HEK293 (cell line): Measurements from ENCODE around the gene LYST.

Experiments used
- AEBP2 ChIP-seq: fragments of 450-650 bp; formaldehyde crosslinking; IDR thresholded peaks from 2 replicates; pipeline ENCODE4 v1.5.1; 2016; ENCODE audit warnings: missing biosample characterization, missing genetic modification characterization, borderline replicate concordance
- BCL11A ChIP-seq: fragments of 450-650 bp; formaldehyde crosslinking; IDR thresholded peaks from 2 replicates; pipeline ENCODE4 v1.5.1; 2016; ENCODE audit warnings: low read depth, missing biosample characterization, missing genetic modification characterization
- BCL11B ChIP-seq: fragments of 450-650 bp; formaldehyde crosslinking; IDR thresholded peaks from 2 replicates; pipeline ENCODE4 v1.5.1; 2016; ENCODE audit warnings: low read depth, missing biosample characterization, missing genetic modification characterization
- INSM2 ChIP-seq: fragments of 450-650 bp; formaldehyde crosslinking; IDR thresholded peaks from 2 replicates; pipeline ENCODE4 v1.5.1; 2016; ENCODE audit warnings: missing biosample characterization, missing genetic modification characterization
- KLF16 ChIP-seq: fragments of 450-650 bp; formaldehyde crosslinking; IDR thresholded peaks from 2 replicates; pipeline ENCODE4 v1.5.1; 2017; ENCODE audit warnings: missing biosample characterization, missing genetic modification characterization
- SCRT1 ChIP-seq: fragments of 450-650 bp; formaldehyde crosslinking; IDR thresholded peaks from 2 replicates; pipeline ENCODE4 v1.5.1; 2016; ENCODE audit warnings: missing biosample characterization, missing genetic modification characterization, borderline replicate concordance
- ZBTB17 ChIP-seq: fragments of 450-650 bp; formaldehyde crosslinking; IDR thresholded peaks from 2 replicates; pipeline ENCODE4 v1.5.1; 2016; ENCODE audit warnings: missing biosample characterization, missing genetic modification characterization
- ZBTB44 ChIP-seq: fragments of 450-650 bp; IDR thresholded peaks from 2 replicates; pipeline ENCODE4 v1.5.1; 2018; ENCODE audit warnings: missing biosample characterization, mild to moderate bottlenecking, missing genetic modification characterization
- ZBTB49 ChIP-seq: fragments of 450-650 bp; formaldehyde crosslinking; IDR thresholded peaks from 2 replicates; pipeline ENCODE4 v1.5.1; 2016; ENCODE audit warnings: missing biosample characterization, missing genetic modification characterization, low read depth
- ZFP41 ChIP-seq: fragments of 450-650 bp; formaldehyde crosslinking; IDR thresholded peaks from 2 replicates; pipeline ENCODE4 v1.5.1; 2016; ENCODE audit warnings: missing biosample characterization, missing genetic modification characterization, borderline replicate concordance
- ZNF138 ChIP-seq: fragments of 450-650 bp; formaldehyde crosslinking; IDR thresholded peaks from 2 replicates; pipeline ENCODE4 v1.5.1; 2016; ENCODE audit warnings: missing biosample characterization, missing genetic modification characterization, borderline replicate concordance
- ZNF175 ChIP-seq: fragments of 450-650 bp; formaldehyde crosslinking; IDR thresholded peaks from 2 replicates; pipeline ENCODE4 v1.5.1; 2016; ENCODE audit warnings: missing biosample characterization, missing genetic modification characterization
- ZNF335 ChIP-seq: fragments of 450-650 bp; formaldehyde crosslinking; conservative IDR thresholded peaks from 2 replicates; pipeline ENCODE4 v1.5.1; 2016; ENCODE audit warnings: missing biosample characterization, missing genetic modification characterization
- ZNF341 ChIP-seq: fragments of 450-650 bp; formaldehyde crosslinking; IDR thresholded peaks from 2 replicates; pipeline ENCODE4; 2016; ENCODE audit warnings: low read depth, missing biosample characterization, missing genetic modification characterization
- ZNF433 ChIP-seq: fragments of 450-650 bp; formaldehyde crosslinking; IDR thresholded peaks from 2 replicates; pipeline ENCODE4 v1.5.1; 2016; ENCODE audit warnings: missing biosample characterization, missing genetic modification characterization, low read depth
- ZNF48 ChIP-seq: fragments of 450-650 bp; formaldehyde crosslinking; IDR thresholded peaks from 2 replicates; pipeline ENCODE4 v1.5.1; 2016; ENCODE audit warnings: missing biosample characterization, missing genetic modification characterization
- ZNF510 ChIP-seq: fragments of 450-650 bp; formaldehyde crosslinking; IDR thresholded peaks from 2 replicates; pipeline ENCODE4 v1.5.1; 2018; ENCODE audit warnings: mild to moderate bottlenecking, missing genetic modification characterization, missing biosample characterization; ENCODE audit not compliant: insufficient replicate concordance
- ZNF514 ChIP-seq: fragments of 450-650 bp; formaldehyde crosslinking; IDR thresholded peaks from 2 replicates; pipeline ENCODE4 v1.5.1; 2016; ENCODE audit warnings: missing biosample characterization, missing genetic modification characterization
- ZNF521 ChIP-seq: fragments of 450-650 bp; formaldehyde crosslinking; IDR thresholded peaks from 2 replicates; pipeline ENCODE4 v1.5.1; 2017; ENCODE audit warnings: missing biosample characterization, mild to moderate bottlenecking, missing genetic modification characterization
- ZNF558 ChIP-seq: fragments of 450-650 bp; formaldehyde crosslinking; IDR thresholded peaks from 2 replicates; pipeline ENCODE4 v1.5.1; 2016; ENCODE audit warnings: missing biosample characterization, missing genetic modification characterization
- ZNF571 ChIP-seq: fragments of 450-650 bp; formaldehyde crosslinking; IDR thresholded peaks from 2 replicates; pipeline ENCODE4 v1.5.0; 2017; ENCODE audit warnings: missing biosample characterization, missing genetic modification characterization
- ZNF580 ChIP-seq: fragments of 450-650 bp; formaldehyde crosslinking; IDR thresholded peaks from 2 replicates; pipeline ENCODE4 v1.5.1; 2016; ENCODE audit warnings: missing biosample characterization, missing genetic modification characterization
- ZNF600 ChIP-seq: fragments of 450-650 bp; formaldehyde crosslinking; IDR thresholded peaks from 2 replicates; pipeline ENCODE4 v1.5.1; 2016; ENCODE audit warnings: missing biosample characterization, missing genetic modification characterization
- ZNF623 ChIP-seq: fragments of 450-650 bp; formaldehyde crosslinking; IDR thresholded peaks from 2 replicates; pipeline ENCODE4 v1.5.1; 2016; ENCODE audit warnings: missing biosample characterization, missing genetic modification characterization
- ZNF654 ChIP-seq: fragments of 450-650 bp; formaldehyde crosslinking; IDR thresholded peaks from 2 replicates; pipeline ENCODE4 v1.5.1; 2016; ENCODE audit warnings: low read depth, missing biosample characterization, missing genetic modification characterization
- ZNF658 ChIP-seq: fragments of 450-650 bp; formaldehyde crosslinking; IDR thresholded peaks from 2 replicates; pipeline ENCODE4; 2016; ENCODE audit warnings: missing biosample characterization, missing genetic modification characterization
- ZNF664 ChIP-seq: fragments of 450-650 bp; formaldehyde crosslinking; IDR thresholded peaks from 2 replicates; pipeline ENCODE4 v1.5.1; 2016; ENCODE audit warnings: missing biosample characterization, missing genetic modification characterization
- ZNF707 ChIP-seq: fragments of 450-650 bp; formaldehyde crosslinking; IDR thresholded peaks from 2 replicates; pipeline ENCODE4 v1.5.1; 2016; ENCODE audit warnings: missing biosample characterization, missing genetic modification characterization
- ZNF792 ChIP-seq: fragments of 450-650 bp; formaldehyde crosslinking; IDR thresholded peaks from 2 replicates; pipeline ENCODE4 v1.5.1; 2016; ENCODE audit warnings: missing biosample characterization, missing genetic modification characterization
- ZNF830 ChIP-seq: fragments of 450-650 bp; IDR thresholded peaks from 2 replicates; pipeline ENCODE4 v1.5.0; 2018; ENCODE audit warnings: missing biosample characterization, missing genetic modification characterization, low read depth, mild to moderate bottlenecking, moderate library complexity
- ZSCAN16 ChIP-seq: fragments of 450-650 bp; formaldehyde crosslinking; IDR thresholded peaks from 2 replicates; pipeline ENCODE4 v1.5.1; 2016; ENCODE audit warnings: missing biosample characterization, missing genetic modification characterization
- ZSCAN30 ChIP-seq: fragments of 450-650 bp; IDR thresholded peaks from 2 replicates; pipeline ENCODE4 v1.5.1; 2018; ENCODE audit warnings: missing biosample characterization, mild to moderate bottlenecking, missing genetic modification characterization, moderate library complexity

LYST gene

GRCh38 chr1:235632506-235633401 lies 234.0 kb downstream of the LYST start (continued):
- TF ChIP-seq ZNF792 = peak; percentile 63; the same call in 1 of the 2 replicates
- no peak for TF ChIP-seq ZNF571 (tag by site-specific recombination)
- no peak for TF ChIP-seq ZNF510 (tag by site-specific recombination)
- TF ChIP-seq ZNF433 (tag by site-specific recombination) = no peak
- TF ChIP-seq ZNF664 (tag by site-specific recombination) = peak; percentile 60
- TF ChIP-seq AEBP2 (tag by site-specific recombination) = no peak
- TF ChIP-seq ZFP41 (tag by site-specific recombination) = no peak
- no peak for TF ChIP-seq BCL11B
- no peak for TF ChIP-seq ZNF48 (tag by site-specific recombination)
- TF ChIP-seq ZNF521 (tag by site-specific recombination) = no peak
- TF ChIP-seq ZNF623 (tag by site-specific recombination) = no peak
- TF ChIP-seq ZNF514 (tag by site-specific recombination) = no peak
- no peak for TF ChIP-seq ZNF175 (tag by site-specific recombination)
- no peak for TF ChIP-seq ZSCAN16
- TF ChIP-seq ZNF707 (tag by site-specific recombination) = no peak
- TF ChIP-seq ZNF654 (tag by site-specific recombination) = no peak
- TF ChIP-seq ZBTB17 = peak; percentile 58; the same call in 1 of the 2 replicates
- TF ChIP-seq ZSCAN30 (tag by site-specific recombination) = no peak
- no peak for TF ChIP-seq INSM2 (tag by site-specific recombination)
- no peak for TF ChIP-seq KLF16 (tag by site-specific recombination)
- no peak for TF ChIP-seq ZNF341 (tag by site-specific recombination)
- TF ChIP-seq ZNF658 (tag by site-specific recombination) = no peak
- TF ChIP-seq ZNF830 (tag by site-specific recombination) = no peak
- no peak for TF ChIP-seq ZNF335 (tag by site-specific recombination)
- peak; percentile 82 for TF ChIP-seq ZNF600
- peak; percentile 70 for TF ChIP-seq ZBTB44 (tag by site-specific recombination)
- no peak for TF ChIP-seq SCRT1
- TF ChIP-seq BCL11A (tag by site-specific recombination) = no peak
- TF ChIP-seq ZNF558 (tag by site-specific recombination) = no peak
- TF ChIP-seq ZNF138 = no peak
- no peak for TF ChIP-seq ZNF580 (tag by site-specific recombination)
- no peak for TF ChIP-seq ZBTB49 (tag by site-specific recombination)
